Mammary epithelial cell (primary cell): ENCODE measurements around the gene TMX2.

Experiments used
- EZH2 ChIP-seq: IDR thresholded peaks from 2 replicates; pipeline ENCODE4 v1.6.1; 2012; ENCODE audit warnings: low read length, inconsistent platforms, borderline replicate concordance
- TF ChIP-seq, protein P1 (sequence below), 2 donors: IDR thresholded peaks in 1 of 2; conservative IDR thresholded peaks in 1 of 2; 2 replicates each; pipeline ENCODE4 v1.5.1; 2011 to 2012; ENCODE audit warnings: inconsistent platforms in 2 of 2, low read length in 2 of 2, mild to moderate bottlenecking in 2 of 2, control low read depth in 1 of 2, low read depth in 1 of 2; ENCODE audit not compliant: insufficient read depth in 1 of 2; ENCODE audit errors: extremely low read depth in 1 of 2

DNA sequence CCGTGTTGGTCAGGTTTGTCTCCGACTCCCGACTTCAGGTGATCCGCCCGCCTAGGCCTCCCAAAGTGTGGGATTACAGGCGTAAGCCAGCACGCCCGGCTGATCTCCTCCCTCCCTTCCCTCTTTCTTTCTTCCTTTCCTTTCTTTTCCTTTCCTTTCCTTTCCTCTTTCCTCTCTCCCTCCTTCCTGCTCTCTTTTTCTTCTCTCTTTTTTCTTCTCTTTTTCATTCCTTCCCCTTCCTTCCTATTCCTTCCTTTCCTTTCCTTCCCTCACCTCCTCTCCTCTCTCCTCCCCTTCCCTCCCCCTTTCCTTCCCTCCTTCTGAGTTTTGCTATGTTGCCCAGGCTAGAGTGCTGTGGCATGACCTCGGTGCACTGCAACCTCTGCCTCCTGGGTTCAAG is 48.4 kb upstream of the TMX2 start:
- TF ChIP-seq, protein P1, sequence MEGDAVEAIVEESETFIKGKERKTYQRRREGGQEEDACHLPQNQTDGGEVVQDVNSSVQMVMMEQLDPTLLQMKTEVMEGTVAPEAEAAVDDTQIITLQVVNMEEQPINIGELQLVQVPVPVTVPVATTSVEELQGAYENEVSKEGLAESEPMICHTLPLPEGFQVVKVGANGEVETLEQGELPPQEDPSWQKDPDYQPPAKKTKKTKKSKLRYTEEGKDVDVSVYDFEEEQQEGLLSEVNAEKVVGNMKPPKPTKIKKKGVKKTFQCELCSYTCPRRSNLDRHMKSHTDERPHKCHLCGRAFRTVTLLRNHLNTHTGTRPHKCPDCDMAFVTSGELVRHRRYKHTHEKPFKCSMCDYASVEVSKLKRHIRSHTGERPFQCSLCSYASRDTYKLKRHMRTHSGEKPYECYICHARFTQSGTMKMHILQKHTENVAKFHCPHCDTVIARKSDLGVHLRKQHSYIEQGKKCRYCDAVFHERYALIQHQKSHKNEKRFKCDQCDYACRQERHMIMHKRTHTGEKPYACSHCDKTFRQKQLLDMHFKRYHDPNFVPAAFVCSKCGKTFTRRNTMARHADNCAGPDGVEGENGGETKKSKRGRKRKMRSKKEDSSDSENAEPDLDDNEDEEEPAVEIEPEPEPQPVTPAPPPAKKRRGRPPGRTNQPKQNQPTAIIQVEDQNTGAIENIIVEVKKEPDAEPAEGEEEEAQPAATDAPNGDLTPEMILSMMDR (conservative IDR thresholded peaks at IDR 0.05 in 1 of 2, IDR thresholded peaks at IDR 0.05 in 1 of 2; ENCODE audit: extremely low read depth in 1 of 2, insufficient read depth in 1 of 2, low read depth in 1 of 2, low read length in 2 of 2): no peak
- TF ChIP-seq EZH2: no peak
